Islet precursor cell (in vitro differentiated cells): ENCODE measurements around the gene ZFAND6.
"Not testable (repeated sequence)": the region's sequence is repeated elsewhere in the genome, so short reads cannot be mapped to it uniquely, and the experiment has no call there.

ENCODE experiments used
- DNase-seq: peaks from one replicate; pipeline ENCODE4 v3.0.0-alpha.2; 2018

Gene ZFAND6

GRCh38 chr15:80099662-80100061 is 40.2 kb downstream of the ZFAND6 start:
- DNase-seq: not testable (repeated sequence)

GRCh38 chr15:80100247-80100646 is 40.8 kb downstream of the ZFAND6 start:
- DNase-seq: no peak

- DNase-seq: no peak
Observed at GRCh38 chr15:80105193-80105592, 45.7 kb downstream of the ZFAND6 start.

- DNase-seq: no peak
Observed at GRCh38 chr15:80105595-80105994, 46.1 kb downstream of the ZFAND6 start.

- no peak for DNase-seq
Observed at GRCh38 chr15:80106051-80106450, 46.6 kb downstream of the ZFAND6 start.

GRCh38 chr15:80107204-80107603 is 47.7 kb downstream of the ZFAND6 start:
- no peak for DNase-seq

GRCh38 chr15:80107774-80108173 is 48.3 kb downstream of the ZFAND6 start:
- DNase-seq: no peak

- no peak for DNase-seq
Observed at GRCh38 chr15:80109388-80109787, 49.9 kb downstream of the ZFAND6 start.

- no peak for DNase-seq
Observed at GRCh38 chr15:80110920-80111319, 51.4 kb downstream of the ZFAND6 start.

- DNase-seq: no peak
Observed at GRCh38 chr15:80114114-80114513, 54.6 kb downstream of the ZFAND6 start.

- DNase-seq: no peak
Observed at GRCh38 chr15:80115021-80115420, 55.5 kb downstream of the ZFAND6 start.

GRCh38 chr15:80118956-80119355 is 59.5 kb downstream of the ZFAND6 start:
- DNase-seq: no peak

GRCh38 chr15:80120636-80121035 is 61.2 kb downstream of the ZFAND6 start:
- no peak for DNase-seq

- no peak for DNase-seq
Observed at GRCh38 chr15:80121546-80121945, 62.1 kb downstream of the ZFAND6 start.

- no peak for DNase-seq
Observed at GRCh38 chr15:80123034-80123433, 63.6 kb downstream of the ZFAND6 start.

GRCh38 chr15:80127253-80127652 is 67.8 kb downstream of the ZFAND6 start:
- DNase-seq: not testable (repeated sequence)

GRCh38 chr15:80127911-80128310 is 68.4 kb downstream of the ZFAND6 start:
- DNase-seq: no peak

- DNase-seq: no peak
Observed at GRCh38 chr15:80132382-80132781, 72.9 kb downstream of the ZFAND6 start.

- no peak for DNase-seq
Observed at GRCh38 chr15:80136854-80137253, 77.4 kb downstream of the ZFAND6 start.

- no peak for DNase-seq
Observed at GRCh38 chr15:80138961-80139360, 79.5 kb downstream of the ZFAND6 start.

- DNase-seq: no peak
Observed at GRCh38 chr15:80140909-80141308, 81.4 kb downstream of the ZFAND6 start.

GRCh38 chr15:80141916-80142598 is 82.6 kb downstream of the ZFAND6 start:
- no peak for DNase-seq

- DNase-seq: no peak
Observed at GRCh38 chr15:80142646-80143045, 83.2 kb downstream of the ZFAND6 start.

- no peak for DNase-seq
Observed at GRCh38 chr15:80151148-80151547, 91.7 kb downstream of the ZFAND6 start.

- DNase-seq: no peak
Observed at GRCh38 chr15:80151576-80151975, 92.1 kb downstream of the ZFAND6 start.
